Heart left ventricle (tissue), 13 donors: ENCODE measurements around the gene CIPC.

Source experiments
- POLR2A ChIP-seq, 2 donors: fragments of 450-650 bp; IDR thresholded peaks; one replicate each; pipeline ENCODE4 v1.6.1; 2017; ENCODE audit warnings: antibody characterized with exemption in 2 of 2, mild to moderate bottlenecking in 2 of 2, moderate library complexity in 2 of 2
- TF ChIP-seq, protein P1 (sequence below), 12 donors: fragments of 200-600 bp; sonication (generic) in 4 of 12; IDR thresholded peaks; one replicate each; pipeline versions ENCODE4 v1.5.0 to v1.8.0; 2018 to 2022; ENCODE audit warnings: antibody characterized with exemption in 12 of 12, mild to moderate bottlenecking in 5 of 12
- donor health status: ischemic (EF 13 %, LVEDD 7.1; RV severe dilation, severe dysfunction).
- donor health status: DM: no; HTN: yes; CAD: no.
- donor health status: DM: no; HTN: no; CAD: no.
- donor health status: ischemic (EF 25% LVEDD 6.9; RV normal size, moderate dysfunction).
- donor health status: ischemic (EF 25% LVEDD 5.7; RV mildly dilated, moderate dysfunction).
- donor health status: ischemic (EF 35%, LVEDD 5.7; RV mildly dilated, moderate dysfunction).
- donor health status: nonischemic (EF 11% LVEDD 7.7; RV severe dilation, severe dysfunction).
- donor health status: DM: yes; HTN: yes; CAD: no.
- donor health status: PGD.
- donor health status: ischemic (EF 29% LVEDD 5.4; RV normal size, mild dysfunction).
- donor health status: nonischemic (EF 23%, LVEDD 6.1; RV moderate dilation, normal function).

- TF ChIP-seq, protein P1, sequence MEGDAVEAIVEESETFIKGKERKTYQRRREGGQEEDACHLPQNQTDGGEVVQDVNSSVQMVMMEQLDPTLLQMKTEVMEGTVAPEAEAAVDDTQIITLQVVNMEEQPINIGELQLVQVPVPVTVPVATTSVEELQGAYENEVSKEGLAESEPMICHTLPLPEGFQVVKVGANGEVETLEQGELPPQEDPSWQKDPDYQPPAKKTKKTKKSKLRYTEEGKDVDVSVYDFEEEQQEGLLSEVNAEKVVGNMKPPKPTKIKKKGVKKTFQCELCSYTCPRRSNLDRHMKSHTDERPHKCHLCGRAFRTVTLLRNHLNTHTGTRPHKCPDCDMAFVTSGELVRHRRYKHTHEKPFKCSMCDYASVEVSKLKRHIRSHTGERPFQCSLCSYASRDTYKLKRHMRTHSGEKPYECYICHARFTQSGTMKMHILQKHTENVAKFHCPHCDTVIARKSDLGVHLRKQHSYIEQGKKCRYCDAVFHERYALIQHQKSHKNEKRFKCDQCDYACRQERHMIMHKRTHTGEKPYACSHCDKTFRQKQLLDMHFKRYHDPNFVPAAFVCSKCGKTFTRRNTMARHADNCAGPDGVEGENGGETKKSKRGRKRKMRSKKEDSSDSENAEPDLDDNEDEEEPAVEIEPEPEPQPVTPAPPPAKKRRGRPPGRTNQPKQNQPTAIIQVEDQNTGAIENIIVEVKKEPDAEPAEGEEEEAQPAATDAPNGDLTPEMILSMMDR (IDR thresholded peaks at IDR 0.05), result no peak
- no peak for TF ChIP-seq POLR2A (IDR thresholded peaks at IDR 0.05)
Observed at GRCh38 chr14:77051116-77051515, 46.9 kb upstream of the CIPC start.
